ENCODE measurements around the gene EPB41L5. TPM values are rescaled to one million over a fixed set of nuclear protein-coding genes. Genes with fewer than 3 reads are reported as not detected.

The EPB41L5 gene
- total RNA-seq, 1 donor from 2014 or later = 14.9 TPM

- Mint-ChIP-seq H3K27me3 (ENCODE audit: unreplicated experiment) (no peaks in the 10 kb centered on the region), H3K4me1 (ENCODE audit: unreplicated experiment) (peaks cover 22% of the 10 kb centered on the region), H3K36me3 (ENCODE audit: unreplicated experiment) (peaks cover 34% of the 10 kb centered on the region), H3K27ac (ENCODE audit: unreplicated experiment) (no peak overlapping the region), H3K9me3 (ENCODE audit: unreplicated experiment) (no peaks in the 10 kb centered on the region), H3K4me3 (ENCODE audit: unreplicated experiment) (no peak overlapping the region)
- no peak for DNase-seq (ENCODE audit: extremely low spot score, unreplicated experiment)
- TF ChIP-seq, protein P1, sequence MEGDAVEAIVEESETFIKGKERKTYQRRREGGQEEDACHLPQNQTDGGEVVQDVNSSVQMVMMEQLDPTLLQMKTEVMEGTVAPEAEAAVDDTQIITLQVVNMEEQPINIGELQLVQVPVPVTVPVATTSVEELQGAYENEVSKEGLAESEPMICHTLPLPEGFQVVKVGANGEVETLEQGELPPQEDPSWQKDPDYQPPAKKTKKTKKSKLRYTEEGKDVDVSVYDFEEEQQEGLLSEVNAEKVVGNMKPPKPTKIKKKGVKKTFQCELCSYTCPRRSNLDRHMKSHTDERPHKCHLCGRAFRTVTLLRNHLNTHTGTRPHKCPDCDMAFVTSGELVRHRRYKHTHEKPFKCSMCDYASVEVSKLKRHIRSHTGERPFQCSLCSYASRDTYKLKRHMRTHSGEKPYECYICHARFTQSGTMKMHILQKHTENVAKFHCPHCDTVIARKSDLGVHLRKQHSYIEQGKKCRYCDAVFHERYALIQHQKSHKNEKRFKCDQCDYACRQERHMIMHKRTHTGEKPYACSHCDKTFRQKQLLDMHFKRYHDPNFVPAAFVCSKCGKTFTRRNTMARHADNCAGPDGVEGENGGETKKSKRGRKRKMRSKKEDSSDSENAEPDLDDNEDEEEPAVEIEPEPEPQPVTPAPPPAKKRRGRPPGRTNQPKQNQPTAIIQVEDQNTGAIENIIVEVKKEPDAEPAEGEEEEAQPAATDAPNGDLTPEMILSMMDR (IDR thresholded peaks at IDR 0.05) = no peak
Observed at GRCh38 chr2:120220756-120221155, 207.9 kb downstream of the EPB41L5 start.

GRCh38 chr2:120221616-120222015 is 208.7 kb downstream of the EPB41L5 start:
- Mint-ChIP-seq H3K9me3 (ENCODE audit: unreplicated experiment) (no peaks in the 10 kb centered on the region), H3K27me3 (ENCODE audit: unreplicated experiment) (no peaks in the 10 kb centered on the region), H3K27ac (ENCODE audit: unreplicated experiment) (no peak overlapping the region), H3K4me1 (ENCODE audit: unreplicated experiment) (peaks cover 22% of the 10 kb centered on the region), H3K36me3 (ENCODE audit: unreplicated experiment) (peaks cover 34% of the 10 kb centered on the region), H3K4me3 (ENCODE audit: unreplicated experiment) (peak overlapping the region; percentile 50)
- no peak for DNase-seq (ENCODE audit: extremely low spot score, unreplicated experiment)
- TF ChIP-seq, protein P1 (IDR thresholded peaks at IDR 0.05) = no peak

- TF ChIP-seq, protein P1 (IDR thresholded peaks at IDR 0.05) = no peak
- Mint-ChIP-seq H3K27me3 (ENCODE audit: unreplicated experiment) (peaks cover 3% of the 10 kb centered on the region), H3K9me3 (ENCODE audit: unreplicated experiment) (no peaks in the 10 kb centered on the region), H3K36me3 (ENCODE audit: unreplicated experiment) (peaks cover 33% of the 10 kb centered on the region), H3K4me1 (ENCODE audit: unreplicated experiment) (peaks cover 22% of the 10 kb centered on the region), H3K27ac (ENCODE audit: unreplicated experiment) (peak overlapping the region; percentile 76), H3K4me3 (ENCODE audit: unreplicated experiment) (peak overlapping the region; percentile 71)
- DNase-seq (ENCODE audit: extremely low spot score, unreplicated experiment) = no peak
Observed at GRCh38 chr2:120222186-120223033, 209.5 kb downstream of the EPB41L5 start.

GRCh38 chr2:120223034-120223912 is 210.4 kb downstream of the EPB41L5 start, which contains the start of gene TMEM185B:
TSS of gene TMEM185B (minus strand) at chr2:120223400. CDS start at chr2:120222976, 424 bp downstream.
- peak within 1 kb of the TSS; percentile 76 for H3K27ac Mint-ChIP-seq (ENCODE audit: unreplicated experiment)
- H3K4me1 Mint-ChIP-seq (ENCODE audit: unreplicated experiment) = peaks cover 22% of the 10 kb centered on the region
- peaks cover 29% of the 10 kb centered on the region for H3K36me3 Mint-ChIP-seq (ENCODE audit: unreplicated experiment)
- H3K9me3 Mint-ChIP-seq (ENCODE audit: unreplicated experiment) = no peaks in the 10 kb centered on the region
- DNase-seq (ENCODE audit: extremely low spot score, unreplicated experiment) = peak; percentile 96
- TF ChIP-seq, protein P1 (IDR thresholded peaks at IDR 0.05) = peak; percentile 42
- peak within 1 kb of the TSS; percentile 73 for H3K4me3 Mint-ChIP-seq (ENCODE audit: unreplicated experiment)
- peaks cover 7% of the 10 kb centered on the region for H3K27me3 Mint-ChIP-seq (ENCODE audit: unreplicated experiment)
